PFSK-1 (cell line): Measurements from ENCODE around the gene LCT.

ENCODE experiments used
- SIN3A ChIP-seq: IDR thresholded peaks from 2 replicates; pipeline ENCODE4 v1.6.1; 2012; ENCODE audit warnings: mild to moderate bottlenecking, low read length, moderate library complexity, borderline replicate concordance; ENCODE audit not compliant: insufficient read depth
- TAF1 ChIP-seq: IDR thresholded peaks from 2 replicates; pipeline ENCODE4 v1.6.1; 2012; ENCODE audit warnings: low read length, control low read depth, borderline replicate concordance; ENCODE audit not compliant: insufficient read depth

- TF ChIP-seq TAF1 (no peak), SIN3A (no peak)
Observed at GRCh38 chr2:135792401-135793150, 44.4 kb downstream of the LCT start.
